ENCODE data around the gene SCAMP4. TPM values are rescaled to one million over a fixed set of nuclear protein-coding genes. Genes with fewer than 3 reads are reported as not detected.

Gene SCAMP4
- total RNA-seq, 1 experiment from 2014 or later = 69.0 TPM

- Histone ChIP-seq H3K27ac (ENCODE audit: insufficient read length, low read depth, low read length) (no peak within 1 kb of the TSS), H3T11ph (ENCODE audit: low read length) (no peak within 1 kb of the TSS), H3K79me2 (ENCODE audit: insufficient read depth, low read length) (peaks cover 28% of the 10 kb centered on the region; the same call in 1 of the 2 replicates), H3K4me1 (ENCODE audit: insufficient read depth, low read length) (no peaks in the 10 kb centered on the region; the same call in 1 of the 2 replicates), H3K9ac (ENCODE audit: extremely low read depth, insufficient read length, low read length) (peak within 1 kb of the TSS; percentile 57), H3K27me3 (ENCODE audit: insufficient read depth, low read length) (no peaks in the 10 kb centered on the region), H4K91ac (ENCODE audit: insufficient read length, low read depth, low read length) (no peak within 1 kb of the TSS), H2BK5ac (ENCODE audit: insufficient read length, low read length) (no peak within 1 kb of the TSS), H3K79me1 (ENCODE audit: insufficient read depth, low read depth, low read length, poor library complexity, severe bottlenecking) (peaks cover 4% of the 10 kb centered on the region), H3K23me2 (ENCODE audit: insufficient read length, low read depth, low read length, poor library complexity, severe bottlenecking) (peaks cover 9% of the 10 kb centered on the region), H3K18ac (ENCODE audit: insufficient read length, low read depth, low read length) (peak within 1 kb of the TSS; percentile 37), H3K14ac (ENCODE audit: insufficient read depth, low read length) (peak within 1 kb of the TSS; percentile 75; the same call in 1 of the 2 replicates), H4K8ac (replicated peaks; ENCODE audit: insufficient read length, low read depth, low read length) (no peak within 1 kb of the TSS), H3K9me3 (ENCODE audit: control insufficient read depth, low read depth, low read length) (no peaks in the 10 kb centered on the region), H3K4me2 (ENCODE audit: insufficient read depth, insufficient read length, low read length) (peak within 1 kb of the TSS; percentile 80), H2BK12ac (ENCODE audit: insufficient read length, low read depth, low read length) (no peak within 1 kb of the TSS), H3K23ac (ENCODE audit: insufficient read length, low read depth, low read length) (no peak within 1 kb of the TSS), H3K56ac (ENCODE audit: insufficient read length, low read depth, low read length) (no peak within 1 kb of the TSS), H4K20me1 (ENCODE audit: control insufficient read depth, insufficient read depth, insufficient read length) (no peaks in the 10 kb centered on the region), H4K5ac (ENCODE audit: insufficient read length, low read depth, low read length) (no peak within 1 kb of the TSS), H2AK5ac (ENCODE audit: insufficient read length, low read length) (no peak within 1 kb of the TSS), H2BK15ac (ENCODE audit: low read depth, low read length) (no peak within 1 kb of the TSS), H2AFZ (ENCODE audit: low read length) (no peak within 1 kb of the TSS), H2BK120ac (ENCODE audit: low read depth, low read length, poor library complexity, severe bottlenecking) (no peak within 1 kb of the TSS), H2BK20ac (ENCODE audit: low read depth, low read length, poor library complexity, severe bottlenecking) (no peak within 1 kb of the TSS), H3K4ac (ENCODE audit: low read depth, low read length) (no peak within 1 kb of the TSS)
- DNase-seq = no peak
- H3K4me1 Mint-ChIP-seq = peaks cover 17 to 26% of the 10 kb centered on the region in 2 experiments
- TF ChIP-seq CTCF (conservative IDR thresholded peaks at IDR 0.05) = no peak
- peak within 1 kb of the TSS; percentile 96 to 98 (median 98) for H3K27ac Mint-ChIP-seq
- no CpG with 5 or more reads among the region's 97 CpGs for WGBS (ENCODE audit: extremely low coverage, insufficient read length, low lambda C conversion rate)
- H3K36me3 Mint-ChIP-seq (ENCODE audit: insufficient read depth in 1 of 3, low read depth in 3 of 3) = peaks cover 0 to 2% (median 0%) of the 10 kb centered on the region in 3 experiments; a peak in 1 of 7 replicates
- H3K9me3 Mint-ChIP-seq = no peaks in the 10 kb centered on the region; a peak in 2 of 5 replicates
- peak within 1 kb of the TSS; percentile 91 to 96 for H3K4me3 Mint-ChIP-seq
- no peaks in the 10 kb centered on the region for H3K27me3 Mint-ChIP-seq (ENCODE audit: low read depth)
These were observed 36.2 kb downstream of the SCAMP4 start, which contains the start of gene CSNK1G2 for GRCh38 chr19:1941146-1942077. CSNK1G2 (plus strand) TSS chr19:1941172; CDS start chr19:1969773, 28,601 bp downstream.

All from H9 (cell line).